HG03469 (cell line): ENCODE results near the gene ZNF776.
"Not testable (repeated sequence)": the region's sequence is repeated elsewhere in the genome, so short reads cannot be mapped to it uniquely, and the experiment has no call there.

Experiments used
- ATAC-seq: cut with Tn5 transposase; IDR thresholded peaks from one replicate; pipeline ENCODE4 v1.9.1; 2021; ENCODE audit warnings: mild to moderate bottlenecking, moderate library complexity, moderate number of reproducible peaks; ENCODE audit not compliant: unreplicated experiment

The ZNF776 gene

GRCh38 chr19:57746580-57747471 is at the start of gene ZNF776:
Gene ZNF776 (plus strand): TSS chr19:57746815. CDS start chr19:57747059, 244 bp downstream.
- ATAC-seq = peak; percentile 87

- no peak for ATAC-seq
Measured at GRCh38 chr19:57701625-57702024, 45.0 kb upstream of the ZNF776 start.

- ATAC-seq = no peak
Measured at GRCh38 chr19:57706346-57706745, 40.3 kb upstream of the ZNF776 start.

GRCh38 chr19:57708641-57709361 is 37.8 kb upstream of the ZNF776 start, which contains the start of gene ZNF154:
Gene ZNF154 (minus strand): TSS chr19:57709204. CDS start chr19:57708971, 233 bp downstream.
- ATAC-seq = no peak

GRCh38 chr19:57709616-57710015 is 37.0 kb upstream of the ZNF776 start:
- ATAC-seq = no peak

GRCh38 chr19:57712222-57712621 is 34.4 kb upstream of the ZNF776 start:
- no peak for ATAC-seq

- ATAC-seq = no peak
Measured at GRCh38 chr19:57719424-57719823, 27.2 kb upstream of the ZNF776 start.

- ATAC-seq = no peak
Measured at GRCh38 chr19:57719901-57720519, 26.6 kb upstream of the ZNF776 start.

- ATAC-seq = no peak
Measured at GRCh38 chr19:57720878-57721277, 25.7 kb upstream of the ZNF776 start.

GRCh38 chr19:57738320-57738719 is 8.3 kb upstream of the ZNF776 start:
- ATAC-seq = not testable (repeated sequence)

GRCh38 chr19:57738770-57739169 is 7.8 kb upstream of the ZNF776 start:
- ATAC-seq = not testable (repeated sequence)

- ATAC-seq = no peak
Measured at GRCh38 chr19:57747472-57747807, 825 bp downstream of the ZNF776 start.

GRCh38 chr19:57748029-57748428 is 1.4 kb downstream of the ZNF776 start:
- no peak for ATAC-seq

GRCh38 chr19:57754091-57754673 is 7.6 kb downstream of the ZNF776 start:
- no peak for ATAC-seq

GRCh38 chr19:57755031-57755430 is 8.4 kb downstream of the ZNF776 start:
- ATAC-seq = no peak

- no peak for ATAC-seq
Measured at GRCh38 chr19:57757941-57758340, 11.3 kb downstream of the ZNF776 start.

GRCh38 chr19:57759096-57759495 is 12.5 kb downstream of the ZNF776 start:
- ATAC-seq = no peak

GRCh38 chr19:57769345-57770131 is 22.9 kb downstream of the ZNF776 start, which contains the start of gene ZNF586:
Gene ZNF586 (plus strand): TSS chr19:57769676. CDS start chr19:57769843, 167 bp downstream.
- peak; percentile 99 for ATAC-seq

GRCh38 chr19:57771417-57771816 is 24.8 kb downstream of the ZNF776 start:
- no peak for ATAC-seq

GRCh38 chr19:57773488-57773887 is 26.9 kb downstream of the ZNF776 start:
- ATAC-seq = no peak
